ENCODE measurements around the gene ATRIP.

ATRIP gene

GRCh38 chr3:48415251-48415953, 31.1 kb upstream of the ATRIP start:
- Histone ChIP-seq H3K27ac (ENCODE audit: low read length) (no peak overlapping the region), H3K79me2 (ENCODE audit: insufficient read depth, low read length) (no peaks in the 10 kb centered on the region), H3K4me2 (ENCODE audit: insufficient read depth, low read length) (no peak overlapping the region), H3K4me3 (ENCODE audit: low read depth in 1 of 2, low read length in 2 of 2) (no peak overlapping the region), H3K36me3 (ENCODE audit: insufficient read depth, low read length) (no peaks in the 10 kb centered on the region), H3K4me1 (ENCODE audit: insufficient read depth, low read length) (no peaks in the 10 kb centered on the region), H2AFZ (ENCODE audit: low read depth, low read length) (no peak overlapping the region), H3K9ac (ENCODE audit: low read depth, low read length) (no peak overlapping the region), H3K27me3 (ENCODE audit: insufficient read depth, low read length, poor library complexity) (no peaks in the 10 kb centered on the region), H4K20me1 (ENCODE audit: insufficient read depth, low read length) (0 out of 2 replicates have a peak, but pooled peaks cover 5% of the 10 kb centered on the region), H3K9me3 (ENCODE audit: insufficient read depth, low read length, severe bottlenecking) (no peaks in the 10 kb centered on the region)
- ATAC-seq (ENCODE audit: insufficient read depth, low read depth) (no peak), DNase-seq (no peak)
- peak; percentile 27 for TF ChIP-seq CTCF (IDR thresholded peaks at IDR 0.05; ENCODE audit: borderline replicate concordance, extremely low read depth, low read length, poor library complexity, severe bottlenecking)
- no peak for TF ChIP-seq EZH2 (IDR thresholded peaks at IDR 0.05; ENCODE audit: borderline replicate concordance, low read depth, low read length, severe bottlenecking)

GRCh38 chr3:48416091-48416505, 30.4 kb upstream of the ATRIP start:
- no peaks in the 10 kb centered on the region for H3K9me3 ChIP-seq (ENCODE audit: insufficient read depth, low read length, severe bottlenecking)
- no peak overlapping the region for H3K4me2 ChIP-seq (ENCODE audit: insufficient read depth, low read length)
- H3K4me1 ChIP-seq (ENCODE audit: insufficient read depth, low read length), result no peaks in the 10 kb centered on the region
- DNase-seq (no peak), ATAC-seq (ENCODE audit: insufficient read depth, low read depth) (no peak)
- no peaks in the 10 kb centered on the region for H3K27me3 ChIP-seq (ENCODE audit: insufficient read depth, low read length, poor library complexity)
- no peak overlapping the region for H3K4me3 ChIP-seq (ENCODE audit: low read depth in 1 of 2, low read length in 2 of 2)
- no peaks in the 10 kb centered on the region for H3K36me3 ChIP-seq (ENCODE audit: insufficient read depth, low read length)
- TF ChIP-seq EZH2 (IDR thresholded peaks at IDR 0.05; ENCODE audit: borderline replicate concordance, low read depth, low read length, severe bottlenecking) (no peak), CTCF (IDR thresholded peaks at IDR 0.05; ENCODE audit: borderline replicate concordance, extremely low read depth, low read length, poor library complexity, severe bottlenecking) (no peak)
- no peak overlapping the region for H2AFZ ChIP-seq (ENCODE audit: low read depth, low read length)
- no peak overlapping the region for H3K27ac ChIP-seq (ENCODE audit: low read length)
- 0 out of 2 replicates have a peak, but pooled peaks cover 5% of the 10 kb centered on the region for H4K20me1 ChIP-seq (ENCODE audit: insufficient read depth, low read length)
- no peaks in the 10 kb centered on the region for H3K79me2 ChIP-seq (ENCODE audit: insufficient read depth, low read length)
- no peak overlapping the region for H3K9ac ChIP-seq (ENCODE audit: low read depth, low read length)

- Histone ChIP-seq H3K27me3 (ENCODE audit: insufficient read depth, low read length, poor library complexity) (no peaks in the 10 kb centered on the region), H2AFZ (ENCODE audit: low read depth, low read length) (no peak overlapping the region), H4K20me1 (ENCODE audit: insufficient read depth, low read length) (0 out of 2 replicates have a peak, but pooled peaks cover 5% of the 10 kb centered on the region), H3K36me3 (ENCODE audit: insufficient read depth, low read length) (no peaks in the 10 kb centered on the region), H3K4me1 (ENCODE audit: insufficient read depth, low read length) (no peaks in the 10 kb centered on the region), H3K79me2 (ENCODE audit: insufficient read depth, low read length) (no peaks in the 10 kb centered on the region), H3K27ac (ENCODE audit: low read length) (no peak overlapping the region), H3K4me2 (ENCODE audit: insufficient read depth, low read length) (no peak overlapping the region), H3K4me3 (ENCODE audit: low read depth in 1 of 2, low read length in 2 of 2) (no peak overlapping the region), H3K9me3 (ENCODE audit: insufficient read depth, low read length, severe bottlenecking) (no peaks in the 10 kb centered on the region), H3K9ac (ENCODE audit: low read depth, low read length) (no peak overlapping the region)
- no peak for DNase-seq
- ATAC-seq (ENCODE audit: insufficient read depth, low read depth), result no peak
- no peak for TF ChIP-seq EZH2 (IDR thresholded peaks at IDR 0.05; ENCODE audit: borderline replicate concordance, low read depth, low read length, severe bottlenecking)
- no peak for TF ChIP-seq CTCF (IDR thresholded peaks at IDR 0.05; ENCODE audit: borderline replicate concordance, extremely low read depth, low read length, poor library complexity, severe bottlenecking)
These were observed 30.0 kb upstream of the ATRIP start for GRCh38 chr3:48416546-48416945.

All from DND-41 (cell line).